ENCODE data around the gene PPFIBP2. TPM values are rescaled to one million over a fixed set of nuclear protein-coding genes. Genes with fewer than 3 reads are reported as not detected.

The PPFIBP2 gene
- polyA plus RNA-seq, 2 donors, result 27.4 to 32.1 TPM

- Histone ChIP-seq H3K4me3 (ENCODE audit: low read depth in 1 of 2, low read length in 2 of 2) (no peak overlapping the region), H3K4me1 (ENCODE audit: control insufficient read depth in 2 of 2, insufficient read depth in 2 of 2, low read length in 1 of 2) (peaks cover 3 to 9% of the 10 kb centered on the region in 2 donors), H3K27ac (ENCODE audit: low read depth in 2 of 2, low read length in 1 of 2) (no peak overlapping the region), H3K27me3 (ENCODE audit: control insufficient read depth in 1 of 2, insufficient read depth in 2 of 2, low read length in 2 of 2) (no peaks in the 10 kb centered on the region), H3K9me3 (ENCODE audit: control insufficient read depth in 2 of 2, insufficient read depth in 1 of 2, low read depth in 1 of 2, low read length in 1 of 2) (no peaks in the 10 kb centered on the region), H3K36me3 (ENCODE audit: control insufficient read depth in 2 of 2, insufficient read depth in 2 of 2, low read length in 1 of 2) (no peaks in the 10 kb centered on the region)
- WGBS, 2 donors, result 80 to 86% methylated on average over 6 of the region's 6 CpGs
Measured at GRCh38 chr11:7591107-7591894, 77.5 kb downstream of the PPFIBP2 start.

GRCh38 chr11:7591987-7592386 is 78.2 kb downstream of the PPFIBP2 start:
- no peaks in the 10 kb centered on the region for H3K9me3 ChIP-seq (ENCODE audit: control insufficient read depth in 2 of 2, insufficient read depth in 1 of 2, low read depth in 1 of 2, low read length in 1 of 2)
- WGBS, 2 donors, result 65 to 74% methylated on average over 1 of the region's 1 CpG
- H3K27ac ChIP-seq (ENCODE audit: low read depth in 2 of 2, low read length in 1 of 2), result no peak overlapping the region

DNA sequence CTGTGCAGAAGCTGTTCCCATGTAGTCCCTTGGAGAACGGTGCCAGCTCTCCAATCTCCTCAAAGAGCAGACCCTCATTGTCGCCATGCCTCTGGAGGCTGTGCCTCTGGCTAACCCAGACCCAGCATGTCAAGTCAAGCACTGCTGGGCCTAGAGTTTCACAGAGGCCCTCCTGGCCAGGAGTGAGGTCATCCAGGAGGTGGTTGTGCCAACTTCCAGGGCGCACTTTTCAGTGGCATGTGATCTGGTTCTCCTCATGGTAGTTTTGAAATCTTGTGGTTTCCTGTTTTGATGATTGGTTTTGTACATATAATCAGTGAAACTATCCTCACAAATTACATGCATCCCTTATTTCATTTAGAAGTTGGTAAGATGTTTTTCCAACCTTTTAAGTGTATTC is 78.9 kb downstream of the PPFIBP2 start:
- Histone ChIP-seq H3K27ac (ENCODE audit: low read depth in 2 of 2, low read length in 1 of 2) (peak overlapping the region; percentile 24 to 26), H3K36me3 (ENCODE audit: control insufficient read depth in 2 of 2, insufficient read depth in 2 of 2, low read length in 1 of 2) (no peaks in the 10 kb centered on the region), H3K27me3 (ENCODE audit: control insufficient read depth in 1 of 2, insufficient read depth in 2 of 2, low read length in 2 of 2) (no peaks in the 10 kb centered on the region), H3K4me1 (ENCODE audit: control insufficient read depth in 2 of 2, insufficient read depth in 2 of 2, low read length in 1 of 2) (peaks cover 6 to 9% of the 10 kb centered on the region in 2 donors), H3K4me3 (ENCODE audit: low read depth in 1 of 2, low read length in 2 of 2) (no peak overlapping the region), H3K9me3 (ENCODE audit: control insufficient read depth in 2 of 2, insufficient read depth in 1 of 2, low read depth in 1 of 2, low read length in 1 of 2) (no peaks in the 10 kb centered on the region)
- 76 to 88% methylated on average over 3 of the region's 3 CpGs for WGBS, 2 donors

More at GRCh38 chr11:7591987-7592386, 78.2 kb downstream of the PPFIBP2 start:
- Histone ChIP-seq H3K4me1 (ENCODE audit: control insufficient read depth in 2 of 2, insufficient read depth in 2 of 2, low read length in 1 of 2) (peaks cover 3 to 9% of the 10 kb centered on the region in 2 donors), H3K4me3 (ENCODE audit: low read depth in 1 of 2, low read length in 2 of 2) (no peak overlapping the region), H3K36me3 (ENCODE audit: control insufficient read depth in 2 of 2, insufficient read depth in 2 of 2, low read length in 1 of 2) (no peaks in the 10 kb centered on the region), H3K27me3 (ENCODE audit: control insufficient read depth in 1 of 2, insufficient read depth in 2 of 2, low read length in 2 of 2) (no peaks in the 10 kb centered on the region)

DNA sequence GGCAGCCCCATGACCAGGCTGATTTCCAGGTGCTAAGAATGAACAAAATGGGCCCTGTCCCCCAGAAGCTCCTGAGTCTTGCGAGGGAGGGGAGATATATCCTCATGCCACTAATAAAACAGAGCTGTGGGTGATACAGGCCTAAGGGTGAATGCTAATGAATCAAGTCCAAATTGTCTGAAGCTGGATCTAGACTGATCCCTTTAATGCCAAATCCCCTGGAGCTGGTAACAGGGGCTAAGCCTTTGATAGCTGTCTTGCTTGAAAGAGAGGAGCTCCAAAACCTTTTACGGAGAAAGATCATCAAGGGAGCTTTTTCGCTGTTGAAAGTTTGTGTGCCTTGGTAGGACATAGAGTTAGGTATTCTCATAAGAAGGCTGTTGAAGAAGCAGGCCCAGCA is 79.7 kb downstream of the PPFIBP2 start:
- H3K36me3 ChIP-seq (ENCODE audit: control insufficient read depth in 2 of 2, insufficient read depth in 2 of 2, low read length in 1 of 2), result no peaks in the 10 kb centered on the region
- peaks cover 7 to 9% of the 10 kb centered on the region in 2 donors for H3K4me1 ChIP-seq (ENCODE audit: control insufficient read depth in 2 of 2, insufficient read depth in 2 of 2, low read length in 1 of 2)
- no peaks in the 10 kb centered on the region for H3K9me3 ChIP-seq (ENCODE audit: control insufficient read depth in 2 of 2, insufficient read depth in 1 of 2, low read depth in 1 of 2, low read length in 1 of 2)
- H3K27ac ChIP-seq (ENCODE audit: low read depth in 2 of 2, low read length in 1 of 2), result no peak overlapping the region
- H3K27me3 ChIP-seq (ENCODE audit: control insufficient read depth in 1 of 2, insufficient read depth in 2 of 2, low read length in 2 of 2), result no peaks in the 10 kb centered on the region
- no peak overlapping the region for H3K4me3 ChIP-seq (ENCODE audit: low read depth in 1 of 2, low read length in 2 of 2)
- WGBS, 2 donors, result 59 to 68% methylated on average over 3 of the region's 3 CpGs

- Histone ChIP-seq H3K36me3 (ENCODE audit: control insufficient read depth in 2 of 2, insufficient read depth in 2 of 2, low read length in 1 of 2) (no peaks in the 10 kb centered on the region), H3K4me1 (ENCODE audit: control insufficient read depth in 2 of 2, insufficient read depth in 2 of 2, low read length in 1 of 2) (peaks cover 7 to 12% of the 10 kb centered on the region in 2 donors), H3K27me3 (ENCODE audit: control insufficient read depth in 1 of 2, insufficient read depth in 2 of 2, low read length in 2 of 2) (no peaks in the 10 kb centered on the region), H3K9me3 (ENCODE audit: control insufficient read depth in 2 of 2, insufficient read depth in 1 of 2, low read depth in 1 of 2, low read length in 1 of 2) (no peaks in the 10 kb centered on the region), H3K4me3 (ENCODE audit: low read depth in 1 of 2, low read length in 2 of 2) (no peak overlapping the region), H3K27ac (ENCODE audit: low read depth in 2 of 2, low read length in 1 of 2) (peak overlapping the region; percentile 56 to 82)
- WGBS, 2 donors, result 46 to 50% methylated on average over 1 of the region's 1 CpG
Measured at GRCh38 chr11:7595016-7595866, 81.4 kb downstream of the PPFIBP2 start.

- WGBS, 2 donors, result 74 to 79% methylated on average over 2 of the region's 2 CpGs
Measured at GRCh38 chr11:7595951-7596350, 82.2 kb downstream of the PPFIBP2 start.

GRCh38 chr11:7596975-7597391 is 83.2 kb downstream of the PPFIBP2 start:
- H3K4me1 ChIP-seq (ENCODE audit: control insufficient read depth in 2 of 2, insufficient read depth in 2 of 2, low read length in 1 of 2), result peaks cover 5 to 11% of the 10 kb centered on the region in 2 donors
- H3K27ac ChIP-seq (ENCODE audit: low read depth in 2 of 2, low read length in 1 of 2), result peak overlapping the region; percentile 82 to 88
- H3K9me3 ChIP-seq (ENCODE audit: control insufficient read depth in 2 of 2, insufficient read depth in 1 of 2, low read depth in 1 of 2, low read length in 1 of 2), result no peaks in the 10 kb centered on the region
- 44 to 45% methylated on average over 5 of the region's 5 CpGs for WGBS, 2 donors
- no peaks in the 10 kb centered on the region for H3K36me3 ChIP-seq (ENCODE audit: control insufficient read depth in 2 of 2, insufficient read depth in 2 of 2, low read length in 1 of 2)
- H3K4me3 ChIP-seq (ENCODE audit: low read depth in 1 of 2, low read length in 2 of 2), result no peak overlapping the region
- no peaks in the 10 kb centered on the region for H3K27me3 ChIP-seq (ENCODE audit: control insufficient read depth in 1 of 2, insufficient read depth in 2 of 2, low read length in 2 of 2)

More at GRCh38 chr11:7595951-7596350, 82.2 kb downstream of the PPFIBP2 start:
- Histone ChIP-seq H3K27me3 (ENCODE audit: control insufficient read depth in 1 of 2, insufficient read depth in 2 of 2, low read length in 2 of 2) (no peaks in the 10 kb centered on the region), H3K27ac (ENCODE audit: low read depth in 2 of 2, low read length in 1 of 2) (peak overlapping the region in 1 of 2 donors; percentile 23), H3K4me3 (ENCODE audit: low read depth in 1 of 2, low read length in 2 of 2) (no peak overlapping the region), H3K36me3 (ENCODE audit: control insufficient read depth in 2 of 2, insufficient read depth in 2 of 2, low read length in 1 of 2) (no peaks in the 10 kb centered on the region), H3K9me3 (ENCODE audit: control insufficient read depth in 2 of 2, insufficient read depth in 1 of 2, low read depth in 1 of 2, low read length in 1 of 2) (no peaks in the 10 kb centered on the region), H3K4me1 (ENCODE audit: control insufficient read depth in 2 of 2, insufficient read depth in 2 of 2, low read length in 1 of 2) (peaks cover 7 to 14% of the 10 kb centered on the region in 2 donors)

- Histone ChIP-seq H3K4me1 (ENCODE audit: control insufficient read depth in 2 of 2, insufficient read depth in 2 of 2, low read length in 1 of 2) (peaks cover 4 to 9% of the 10 kb centered on the region in 2 donors), H3K4me3 (ENCODE audit: low read depth in 1 of 2, low read length in 2 of 2) (no peak overlapping the region), H3K9me3 (ENCODE audit: control insufficient read depth in 2 of 2, insufficient read depth in 1 of 2, low read depth in 1 of 2, low read length in 1 of 2) (no peaks in the 10 kb centered on the region), H3K27ac (ENCODE audit: low read depth in 2 of 2, low read length in 1 of 2) (peak overlapping the region; percentile 82 to 88), H3K36me3 (ENCODE audit: control insufficient read depth in 2 of 2, insufficient read depth in 2 of 2, low read length in 1 of 2) (no peaks in the 10 kb centered on the region), H3K27me3 (ENCODE audit: control insufficient read depth in 1 of 2, insufficient read depth in 2 of 2, low read length in 2 of 2) (no peaks in the 10 kb centered on the region)
- WGBS, 2 donors, result 33 to 50% methylated on average over 8 of the region's 8 CpGs
Measured at GRCh38 chr11:7597620-7598019, 83.8 kb downstream of the PPFIBP2 start.

- H3K36me3 ChIP-seq (ENCODE audit: control insufficient read depth in 2 of 2, insufficient read depth in 2 of 2, low read length in 1 of 2), result peaks cover 0 to 1% of the 10 kb centered on the region in 2 donors
- no peaks in the 10 kb centered on the region for H3K27me3 ChIP-seq (ENCODE audit: control insufficient read depth in 1 of 2, insufficient read depth in 2 of 2, low read length in 2 of 2)
- no peak overlapping the region for H3K27ac ChIP-seq (ENCODE audit: low read depth in 2 of 2, low read length in 1 of 2)
- peaks cover 4 to 12% of the 10 kb centered on the region in 2 donors for H3K4me1 ChIP-seq (ENCODE audit: control insufficient read depth in 2 of 2, insufficient read depth in 2 of 2, low read length in 1 of 2)
- H3K9me3 ChIP-seq (ENCODE audit: control insufficient read depth in 2 of 2, insufficient read depth in 1 of 2, low read depth in 1 of 2, low read length in 1 of 2), result no peaks in the 10 kb centered on the region
- 65 to 81% methylated on average over 2 of the region's 2 CpGs for WGBS, 2 donors
- no peak overlapping the region for H3K4me3 ChIP-seq (ENCODE audit: low read depth in 1 of 2, low read length in 2 of 2)
Measured at GRCh38 chr11:7599209-7599608, 85.4 kb downstream of the PPFIBP2 start.
